NOMO-1 treated with DMSO at 0.1 percent for 48 hours (cell line): ENCODE results near the gene DRC1.

Source experiments
- DNase-seq: peaks from one replicate; lab custom pipeline; 2025; ENCODE audit not compliant: unreplicated experiment; lab: John Stamatoyannopoulos, UW

Gene DRC1

DNA sequence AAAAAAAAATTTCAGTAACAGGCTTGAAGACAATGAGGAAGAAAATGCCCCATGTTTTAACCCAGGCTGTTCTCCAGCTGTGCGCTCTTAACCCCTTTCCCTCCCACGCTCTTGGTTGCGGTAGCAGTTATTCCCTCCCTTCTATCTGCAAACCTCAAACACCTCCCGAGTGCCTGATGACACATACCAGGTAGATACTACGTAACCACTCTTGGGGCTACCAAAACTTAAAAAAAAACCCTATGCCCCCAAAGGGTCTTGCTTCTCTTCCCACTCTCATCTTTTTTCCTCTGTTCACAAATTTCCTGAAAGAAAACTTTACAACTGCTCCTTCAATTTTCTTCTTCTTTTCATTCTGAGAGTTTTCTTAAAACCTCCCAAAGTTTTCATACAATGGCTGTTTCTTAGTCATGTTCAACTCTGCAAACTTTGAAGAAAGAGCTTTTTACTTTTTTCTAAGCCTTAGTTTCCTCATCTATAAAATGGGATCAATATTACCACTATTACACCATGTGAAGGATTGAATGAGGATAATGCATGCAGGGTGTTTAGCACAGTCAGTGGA is 4.9 kb upstream of the DRC1 start:
- no peak for DNase-seq

DNA sequence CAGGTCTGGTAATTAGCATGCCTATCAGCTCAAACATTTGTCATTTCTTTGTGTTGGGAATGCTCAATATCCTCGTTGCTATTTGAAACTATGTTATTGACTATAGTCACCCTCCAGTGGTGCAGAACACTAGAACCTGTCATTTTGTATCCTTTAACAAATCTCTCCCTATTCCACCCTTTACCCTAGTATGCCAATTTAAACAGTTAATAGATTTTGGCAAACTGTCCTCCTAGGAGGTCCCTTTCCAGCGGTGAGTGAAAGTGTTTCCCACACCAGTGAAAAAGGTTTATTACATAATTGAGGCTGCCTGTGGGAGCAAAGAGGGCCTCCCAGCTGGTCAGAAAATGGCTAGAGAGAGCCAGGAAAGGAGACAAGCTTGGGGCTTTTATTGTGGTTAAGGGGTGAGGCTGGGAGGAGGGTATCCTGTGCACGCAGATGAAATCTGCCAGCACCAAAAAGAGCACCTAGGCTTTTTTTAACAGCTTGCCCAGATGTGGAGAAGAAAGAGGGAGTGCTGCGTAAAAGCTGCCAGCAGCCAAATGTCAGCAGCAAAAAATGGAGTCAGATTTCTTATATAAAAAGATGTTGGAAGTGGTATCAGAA is 1.8 kb upstream of the DRC1 start:
- DNase-seq: no peak

GRCh38 chr2:26400723-26401122 is 997 bp upstream of the DRC1 start:
- no peak for DNase-seq

GRCh38 chr2:26407526-26407925 is 5.8 kb downstream of the DRC1 start:
- DNase-seq: no peak

DNA sequence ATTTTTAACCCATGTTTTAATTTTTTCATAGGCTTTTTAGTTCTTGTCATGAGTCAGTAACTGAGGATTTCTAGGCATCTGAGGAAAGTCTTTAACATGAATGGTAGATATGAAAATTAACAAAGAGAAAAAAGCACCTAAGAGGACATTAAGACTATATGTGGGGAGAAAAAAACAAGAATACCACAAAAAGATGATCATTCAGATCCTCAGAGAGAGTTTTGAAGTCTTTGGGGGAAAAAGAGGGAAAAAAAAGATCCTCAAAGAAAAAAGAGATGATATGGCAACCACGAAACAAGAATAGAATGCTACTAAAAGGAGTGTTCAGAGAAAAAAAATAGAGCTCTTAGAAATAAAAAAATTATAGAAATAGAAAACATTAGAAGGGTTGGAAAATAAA is 8.1 kb downstream of the DRC1 start:
- no peak for DNase-seq

GRCh38 chr2:26410764-26411243 is 9.1 kb downstream of the DRC1 start:
- DNase-seq: no peak

DNA sequence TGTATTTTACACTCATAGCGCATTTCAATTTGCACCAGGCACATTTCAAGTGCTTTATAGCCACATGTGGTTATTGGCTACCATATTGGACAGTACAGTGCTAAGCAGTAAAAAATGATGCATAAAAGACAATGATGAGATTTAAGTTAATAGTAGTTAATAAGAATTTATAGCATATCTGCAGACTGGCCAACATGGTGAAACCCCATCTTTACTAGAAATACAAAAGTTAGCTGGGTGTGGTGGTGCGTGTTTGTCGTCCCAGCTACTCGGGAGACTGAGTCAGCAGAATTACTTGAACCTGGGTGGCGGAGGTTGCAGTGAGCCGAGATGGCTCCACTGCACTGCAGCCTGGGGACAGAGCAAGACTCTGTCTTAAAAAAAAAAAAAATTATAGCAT is 9.7 kb downstream of the DRC1 start:
- DNase-seq: no peak

DNA sequence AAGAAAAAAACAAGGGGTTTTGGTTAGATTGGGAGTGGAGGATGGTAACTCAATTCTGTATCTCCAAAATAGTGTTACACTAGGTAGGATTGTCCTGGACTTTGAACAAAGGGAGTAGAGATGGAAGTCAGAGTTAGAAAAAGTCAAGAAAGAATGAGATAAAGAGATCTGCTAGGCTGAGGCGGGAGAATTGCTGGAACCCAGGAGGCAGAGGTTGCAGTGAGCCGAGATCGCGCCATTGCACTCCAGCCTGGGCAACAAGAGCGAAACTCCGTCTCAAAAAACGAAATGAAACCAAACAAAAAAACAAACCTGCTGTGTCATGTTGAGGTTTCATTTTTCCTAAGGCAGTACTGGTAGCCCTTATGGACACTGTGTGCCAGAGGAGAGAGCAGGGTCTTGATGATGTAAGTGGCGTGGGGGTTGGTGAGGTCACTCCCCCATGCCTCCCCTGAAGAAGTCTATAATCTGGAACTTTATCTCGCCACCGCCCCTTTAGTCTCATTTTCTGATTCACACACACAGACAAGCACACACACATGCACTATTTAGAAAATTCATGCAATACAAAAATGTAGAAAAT is 10.5 kb downstream of the DRC1 start:
- DNase-seq: peak; percentile 77

DNA sequence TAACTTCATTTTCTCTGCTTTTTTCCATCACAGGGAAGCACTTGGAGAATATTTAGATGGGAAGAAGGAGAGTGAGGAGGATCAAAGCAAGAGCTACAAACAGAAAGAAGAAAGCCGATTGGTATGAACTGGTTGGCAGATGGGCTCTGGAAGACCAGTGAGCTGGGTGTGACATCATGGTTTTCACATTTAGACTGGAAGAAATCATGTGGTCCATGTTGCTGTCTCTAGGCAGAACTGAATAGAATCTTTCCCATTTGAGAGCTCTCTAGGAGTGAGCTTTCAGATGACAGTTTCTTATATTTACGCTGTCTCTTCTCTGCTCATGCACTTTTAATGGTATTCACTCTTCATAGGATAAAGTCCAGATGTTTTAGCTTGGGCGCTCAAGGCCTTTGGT is 12.6 kb downstream of the DRC1 start:
- no peak for DNase-seq

- no peak for DNase-seq
Measured at GRCh38 chr2:26421961-26422360, 20.2 kb downstream of the DRC1 start.

GRCh38 chr2:26422947-26423629 is 21.4 kb downstream of the DRC1 start:
- DNase-seq: no peak

- DNase-seq: no peak
Measured at GRCh38 chr2:26423750-26424149, 22.0 kb downstream of the DRC1 start.

DNA sequence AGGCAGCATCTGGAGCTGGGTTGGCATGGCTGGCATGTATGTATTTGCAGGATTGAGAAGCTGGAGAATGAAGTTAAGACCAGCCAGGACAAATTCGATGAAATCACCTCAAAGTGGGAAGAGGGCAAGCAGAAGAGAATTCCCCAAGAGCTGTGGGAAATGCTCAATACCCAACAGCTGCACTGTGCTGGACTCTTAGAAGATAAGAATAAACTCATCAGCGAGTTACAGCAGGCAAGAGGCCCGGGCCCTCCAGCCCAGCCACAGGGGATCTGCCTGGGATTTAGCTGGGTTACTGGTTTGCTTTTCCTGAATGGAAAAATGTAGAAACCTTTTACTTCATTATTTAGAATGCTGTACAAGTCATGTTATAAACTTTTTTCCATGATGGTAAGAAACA is 22.5 kb downstream of the DRC1 start:
- DNase-seq: no peak

DNA sequence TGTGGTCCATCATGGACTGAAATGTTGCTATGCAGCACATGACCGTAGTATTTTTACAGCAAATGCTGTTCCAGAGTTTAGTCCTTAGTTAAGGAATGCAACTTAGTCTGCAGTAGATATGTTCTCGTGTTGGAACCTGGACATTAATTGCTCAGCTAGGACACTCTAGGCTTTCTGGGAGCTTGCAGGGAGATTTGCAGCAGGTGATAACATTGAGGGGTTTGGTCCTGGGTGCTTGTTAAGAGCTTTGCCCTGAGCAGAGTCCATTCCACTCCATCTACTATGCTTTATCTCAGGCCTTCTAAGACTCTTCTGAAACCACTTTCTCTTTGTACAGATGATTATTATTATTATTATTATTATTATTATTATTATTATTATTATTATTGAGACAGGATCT is 27.1 kb downstream of the DRC1 start:
- no peak for DNase-seq

- no peak for DNase-seq
Measured at GRCh38 chr2:26429779-26430578, 28.3 kb downstream of the DRC1 start.

DNA sequence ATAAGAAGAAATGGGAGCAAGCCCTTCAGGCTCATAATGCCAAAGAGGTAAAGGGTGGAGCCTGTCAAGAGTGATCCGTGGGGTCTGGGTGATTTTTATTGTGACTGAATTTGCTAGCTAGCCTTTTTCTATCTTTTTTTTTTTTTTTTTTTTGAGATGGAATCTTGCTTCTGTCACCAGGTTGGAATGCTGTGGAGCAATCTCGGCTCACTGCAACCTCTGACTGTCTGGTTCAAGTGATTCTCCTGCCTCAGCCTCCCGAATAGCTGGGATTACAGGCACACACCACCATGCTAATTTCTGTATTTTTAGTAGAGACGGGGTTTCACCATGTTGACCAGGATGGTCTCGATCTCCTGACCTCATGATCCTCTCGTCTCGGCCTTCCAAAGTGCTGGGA is 29.1 kb downstream of the DRC1 start:
- DNase-seq: no peak

- no peak for DNase-seq
Measured at GRCh38 chr2:26432363-26432762, 30.6 kb downstream of the DRC1 start.

DNA sequence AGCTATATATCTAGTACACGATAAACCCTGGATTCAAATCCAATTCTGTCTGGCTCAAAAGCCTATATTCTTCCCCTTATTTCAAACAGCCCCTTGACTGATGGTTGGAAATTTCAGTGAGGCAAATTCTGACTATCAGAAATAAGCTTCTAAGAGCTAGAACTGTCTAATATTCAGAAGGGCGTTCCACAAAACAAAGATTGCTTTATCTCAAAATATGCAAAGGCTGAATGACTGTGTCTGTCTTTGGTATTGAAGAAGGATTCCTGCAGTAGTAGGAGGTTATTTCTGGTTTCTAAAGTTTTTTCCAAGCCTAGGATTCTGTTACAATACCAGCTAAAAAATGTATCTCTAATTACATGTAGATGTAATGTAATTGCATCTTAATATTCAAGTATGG is 31.1 kb downstream of the DRC1 start:
- no peak for DNase-seq

DNA sequence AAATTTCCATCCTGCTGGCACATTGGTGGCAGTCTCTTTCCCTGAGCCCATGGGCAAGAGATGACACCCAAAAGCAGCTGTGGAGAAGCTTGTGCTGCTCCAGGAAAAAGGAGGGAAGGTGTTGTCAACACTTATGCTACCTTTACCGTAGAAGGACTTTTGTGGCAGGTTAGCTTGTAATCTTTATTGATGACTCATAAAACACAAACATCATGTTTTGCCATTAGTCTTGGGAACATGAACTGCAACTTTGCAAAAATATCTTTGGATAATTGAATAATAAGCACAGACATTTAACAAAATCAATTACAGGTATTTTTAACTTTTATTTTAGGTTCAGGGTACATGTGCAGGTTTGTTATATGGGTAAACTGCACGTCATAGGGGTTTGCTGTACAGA is 33.4 kb downstream of the DRC1 start:
- no peak for DNase-seq

GRCh38 chr2:26438526-26438925 is 36.8 kb downstream of the DRC1 start:
- no peak for DNase-seq

DNA sequence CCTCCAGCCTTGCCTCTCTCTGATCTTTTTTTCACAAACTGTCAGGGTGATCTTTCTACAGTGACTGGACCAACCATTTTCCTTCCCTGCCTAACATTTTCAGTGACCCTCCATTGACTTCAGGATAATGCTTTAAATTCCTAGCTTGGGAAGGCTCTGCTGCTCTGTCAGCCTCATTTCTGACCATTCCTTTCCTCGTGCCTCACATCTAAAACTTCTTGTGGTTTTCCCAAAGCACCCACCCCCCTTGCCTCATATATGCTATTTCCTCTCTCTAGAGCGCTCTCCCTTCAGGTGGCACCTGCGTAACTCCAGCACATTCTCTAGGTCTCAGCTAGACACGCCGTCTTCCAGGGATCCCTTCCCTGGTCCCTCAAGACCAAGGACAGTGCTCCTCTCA is 37.2 kb downstream of the DRC1 start:
- no peak for DNase-seq
